Activated B cell treated with CpG ODN at 0.5 μM for 24 hours (primary cell): ENCODE results near the gene PPP1R12A. TPM values are rescaled to one million over a fixed set of nuclear protein-coding genes. Genes with fewer than 3 reads are reported as not detected.

Source experiments
- ATAC-seq: fragments of 200-7000 bp; cut with Tn5 transposase; one replicate; pipeline ENCODE4 v1.10.0; 2021; ENCODE audit warnings: low read depth, mild to moderate bottlenecking, moderate library complexity
- CTCF ChIA-PET: fragments of 350-600 bp; sonication (Branson Sonifier 250); formaldehyde crosslinking; loops from one replicate; lab custom pipeline; 2021; ENCODE audit warnings: antibody characterized with exemption; lab: Charles Lee
- POLR2A ChIA-PET: fragments of 350-600 bp; sonication (Branson Sonifier 250); formaldehyde crosslinking; loops from one replicate; lab custom pipeline; 2021; ENCODE audit warnings: antibody characterized with exemption; lab: Charles Lee
- DNase-seq: peaks from one replicate; pipeline ENCODE4 v3.0.0; 2022
- H3K27ac Mint-ChIP-seq: one replicate; pipeline ENCODE4 v1.8.0; 2020; ENCODE audit warnings: mixed read lengths
- H3K27me3 Mint-ChIP-seq: one replicate; pipeline ENCODE4 v1.8.0; 2021; ENCODE audit warnings: mixed read lengths
- H3K36me3 Mint-ChIP-seq: one replicate; pipeline ENCODE4 v1.8.0; 2021; ENCODE audit warnings: low read depth, mixed read lengths
- H3K4me1 Mint-ChIP-seq: one replicate; pipeline ENCODE4 v1.8.0; 2021; ENCODE audit warnings: mixed read lengths
- H3K4me3 Mint-ChIP-seq: one replicate; pipeline ENCODE4 v1.8.0; 2020; ENCODE audit warnings: mild to moderate bottlenecking, mixed read lengths
- H3K9me3 Mint-ChIP-seq: one replicate; pipeline ENCODE4 v1.8.0; 2020; ENCODE audit warnings: mixed read lengths
- CTCF ChIP-seq: fragments of 200-600 bp; IDR thresholded peaks from one replicate; pipeline ENCODE4 v1.8.0; 2022; ENCODE audit warnings: antibody characterized with exemption, mild to moderate bottlenecking
- intact Hi-C: fragments of 100-400 bp; cut with micrococcal nuclease; formaldehyde crosslinking; loops from one replicate; pipeline ENCODE4 v1.15.1; 2024
- total RNA-seq: library from RNA; stranded (reverse); gene quantifications from 2 replicates; pipeline ENCODE4 v1.2.3, GENCODE V29; 2022

The PPP1R12A gene
- total RNA-seq, 1 donor from 2014 or later, result 90.4 TPM

- no peak overlapping the region for H3K4me3 Mint-ChIP-seq
- no peak overlapping the region for H3K27ac Mint-ChIP-seq
- H3K9me3 Mint-ChIP-seq, result peaks cover 2% of the 10 kb centered on the region
- CTCF ChIA-PET, result no interaction called here
- ATAC-seq (no peak), DNase-seq (no peak)
- no peaks in the 10 kb centered on the region for H3K4me1 Mint-ChIP-seq
- no peaks in the 10 kb centered on the region for H3K36me3 Mint-ChIP-seq
- no peak for TF ChIP-seq CTCF
- H3K27me3 Mint-ChIP-seq, result peaks cover 5% of the 10 kb centered on the region
- intact Hi-C loops, result no loop called here
- POLR2A ChIA-PET, result no interaction called here
Measured at GRCh38 chr12:79747274-79747673, 187.6 kb downstream of the PPP1R12A start.

GRCh38 chr12:79737875-79738718, 196.8 kb downstream of the PPP1R12A start:
- no peak overlapping the region for H3K4me3 Mint-ChIP-seq
- no peak for DNase-seq
- H3K9me3 Mint-ChIP-seq, result no peaks in the 10 kb centered on the region
- ATAC-seq, result peak; percentile 49
- no peaks in the 10 kb centered on the region for H3K36me3 Mint-ChIP-seq
- no peak for TF ChIP-seq CTCF
- no peak overlapping the region for H3K27ac Mint-ChIP-seq
- no peaks in the 10 kb centered on the region for H3K4me1 Mint-ChIP-seq
- intact Hi-C loops, result loop anchor here (1.0 to 10.0 kb wide), 7 partner anchors 47 to 1592 kb away; partner anchors contain the start of gene PAWR
- CTCF ChIA-PET, result interaction anchor here (0.9 to 4.3 kb wide), 7 partner anchors 9 to 330 kb away, joined by 3 to 23 read pairs (median 4); no protein-coding TSS in a partner anchor
- H3K27me3 Mint-ChIP-seq, result peaks cover 5% of the 10 kb centered on the region
- POLR2A ChIA-PET, result no interaction called here

- intact Hi-C loops, result loop anchor here (10.0 kb wide), 1 partner anchor 542 kb away; no protein-coding TSS in a partner anchor
- Mint-ChIP-seq H3K4me1 (no peaks in the 10 kb centered on the region), H3K27ac (no peak overlapping the region), H3K36me3 (no peaks in the 10 kb centered on the region), H3K27me3 (peaks cover 2% of the 10 kb centered on the region), H3K9me3 (no peaks in the 10 kb centered on the region), H3K4me3 (no peak overlapping the region)
- ATAC-seq (no peak), DNase-seq (no peak)
- no peak for TF ChIP-seq CTCF
- CTCF ChIA-PET, result interaction anchor here (0.6 to 0.9 kb wide), 2 partner anchors 181 to 451 kb away, joined by 3 to 4 read pairs; no protein-coding TSS in a partner anchor
- POLR2A ChIA-PET, result no interaction called here
Measured at GRCh38 chr12:79732638-79733037, 202.3 kb downstream of the PPP1R12A start.

- ChIA-PET POLR2A (no interaction called here), CTCF (interaction anchor here (0.9 kb wide), 1 partner anchor 11 kb away, joined by 5 read pairs; no protein-coding TSS in a partner anchor)
- DNase-seq, result no peak
- no peaks in the 10 kb centered on the region for H3K9me3 Mint-ChIP-seq
- H3K36me3 Mint-ChIP-seq, result no peaks in the 10 kb centered on the region
- intact Hi-C loops, result no loop called here
- no peak overlapping the region for H3K4me3 Mint-ChIP-seq
- no peaks in the 10 kb centered on the region for H3K27me3 Mint-ChIP-seq
- no peak for ATAC-seq
- no peaks in the 10 kb centered on the region for H3K4me1 Mint-ChIP-seq
- TF ChIP-seq CTCF, result no peak
- H3K27ac Mint-ChIP-seq, result no peak overlapping the region
Measured at GRCh38 chr12:79725987-79726386, 208.9 kb downstream of the PPP1R12A start.

Other genes starting within 250 kb of the PPP1R12A start
- 50.0 and 53.1 TPM in 2 replicates for gene PAWR, start 244.1 kb downstream of the PPP1R12A start, total RNA-seq
- not detected in 2 replicates for gene OTOGL, start 164.4 kb upstream of the PPP1R12A start, total RNA-seq